Measurements from ENCODE around the gene TAF12.
"Not testable (repeated sequence)": the region's sequence is repeated elsewhere in the genome, so short reads cannot be mapped to it uniquely, and the experiment has no call there.

The TAF12 gene

DNA sequence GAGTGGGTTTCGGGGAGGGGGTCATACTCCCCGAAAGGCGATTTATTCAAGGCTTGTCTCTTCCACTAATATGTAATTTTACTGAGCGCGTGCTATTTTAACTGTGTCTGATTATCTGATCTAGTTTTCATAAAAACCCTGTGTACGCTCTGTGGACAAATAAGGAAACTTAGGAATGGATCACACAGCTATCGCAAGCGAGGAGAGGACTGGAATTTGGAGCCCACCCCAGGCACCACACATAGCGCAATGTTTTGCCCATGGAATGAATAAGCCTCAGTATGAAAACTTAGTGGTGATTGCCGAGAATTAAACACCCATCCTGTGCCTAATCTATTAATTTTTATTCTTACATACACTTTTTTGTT, 60.6 kb downstream of the TAF12 start:
- no peak for DNase-seq (ENCODE audit: low read depth, low spot score)

DNA sequence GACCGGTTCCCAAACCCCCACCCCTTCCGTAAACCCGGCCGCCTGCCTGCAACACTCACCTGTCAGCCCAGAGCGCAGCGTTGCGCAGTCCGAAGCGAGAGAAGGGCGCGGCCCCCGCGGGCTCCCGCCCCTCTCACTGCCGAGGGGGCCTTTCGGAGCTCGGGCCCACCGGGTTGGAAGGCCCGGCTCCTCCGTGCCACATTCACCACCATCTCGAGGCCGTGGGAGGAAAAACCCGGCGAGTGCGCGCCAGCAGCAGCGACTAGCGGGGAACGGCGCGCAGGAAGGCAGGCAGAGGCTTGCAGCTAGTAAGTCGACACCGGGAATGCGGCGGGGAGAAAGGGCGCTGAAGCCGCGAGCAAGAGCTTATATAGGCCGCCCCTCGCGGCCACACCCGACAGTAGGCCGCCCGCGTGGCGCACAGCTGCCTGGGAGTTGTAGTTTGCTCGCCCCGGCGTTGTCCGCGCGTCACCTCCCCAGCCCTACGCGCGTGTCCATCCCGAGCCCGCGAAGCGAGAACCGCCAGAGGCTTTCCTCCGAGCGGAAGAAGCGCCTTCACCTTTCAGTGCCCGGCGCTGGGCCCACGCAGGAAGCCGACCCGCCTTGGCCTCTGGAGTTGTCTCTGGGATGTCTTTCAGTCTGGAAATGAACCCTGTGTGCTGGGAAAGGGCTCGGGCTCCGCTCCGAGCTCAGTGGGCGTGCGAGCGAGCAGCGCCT, 61.2 kb downstream of the TAF12 start:
- DNase-seq (ENCODE audit: low read depth, low spot score), result peak; percentile 90

DNA sequence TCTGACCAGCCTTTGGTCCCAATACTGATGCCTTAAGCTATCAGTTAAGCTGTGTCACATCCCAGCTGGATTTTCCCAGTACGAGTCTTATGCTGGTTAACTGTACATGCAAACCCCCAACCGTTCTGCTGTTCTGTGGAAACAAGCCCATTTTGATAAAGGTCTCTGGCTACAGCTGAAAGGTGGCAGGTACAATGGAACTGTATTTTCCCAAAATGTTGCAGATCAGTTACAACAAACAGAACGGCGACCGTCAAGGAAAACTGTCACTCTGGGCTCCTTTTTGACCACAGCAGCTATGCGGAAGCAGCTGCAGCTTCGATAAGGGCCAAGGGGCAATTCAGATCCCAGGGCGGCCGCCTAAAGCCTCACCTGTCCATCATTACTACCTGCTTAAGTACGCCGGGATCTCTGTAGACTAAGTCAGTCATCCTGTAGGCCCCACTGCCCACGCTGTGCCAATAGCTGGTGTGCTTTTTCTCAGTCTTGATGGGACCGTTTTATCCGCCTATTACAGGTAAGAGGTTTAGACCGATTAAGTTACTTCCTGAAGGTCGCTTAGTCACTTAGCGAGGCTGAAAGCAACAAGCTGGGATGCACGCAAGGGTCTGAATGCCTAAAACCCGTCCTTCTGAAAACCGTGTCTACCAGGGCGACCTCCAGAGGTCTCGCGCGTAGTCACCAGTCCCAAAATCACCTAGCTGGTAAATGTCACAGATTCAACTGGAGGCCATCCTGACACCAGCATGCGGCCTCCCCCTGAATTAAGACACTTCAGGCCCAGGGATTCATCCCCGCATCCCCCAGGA, 61.9 kb downstream of the TAF12 start:
- DNase-seq (ENCODE audit: low read depth, low spot score), result no peak

DNA sequence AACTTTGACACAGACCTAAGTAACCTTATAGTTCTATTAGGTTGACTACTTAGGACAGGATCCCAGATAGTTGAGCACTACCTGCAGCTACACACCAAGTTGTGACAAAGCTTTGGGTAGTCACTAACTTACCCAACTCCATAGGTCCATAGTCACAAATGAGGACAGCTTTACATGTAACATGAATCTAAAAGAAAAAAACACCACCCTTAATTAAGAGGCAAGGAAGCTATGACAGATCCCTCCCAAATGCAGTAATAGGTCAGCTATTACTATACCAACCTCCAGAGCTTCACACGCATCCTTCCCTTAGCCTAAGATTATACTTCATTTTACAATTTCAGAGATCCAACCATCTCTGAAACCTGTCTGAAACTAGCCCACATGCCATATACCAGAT, 63.5 kb downstream of the TAF12 start:
- no peak for DNase-seq (ENCODE audit: low read depth, low spot score)

DNA sequence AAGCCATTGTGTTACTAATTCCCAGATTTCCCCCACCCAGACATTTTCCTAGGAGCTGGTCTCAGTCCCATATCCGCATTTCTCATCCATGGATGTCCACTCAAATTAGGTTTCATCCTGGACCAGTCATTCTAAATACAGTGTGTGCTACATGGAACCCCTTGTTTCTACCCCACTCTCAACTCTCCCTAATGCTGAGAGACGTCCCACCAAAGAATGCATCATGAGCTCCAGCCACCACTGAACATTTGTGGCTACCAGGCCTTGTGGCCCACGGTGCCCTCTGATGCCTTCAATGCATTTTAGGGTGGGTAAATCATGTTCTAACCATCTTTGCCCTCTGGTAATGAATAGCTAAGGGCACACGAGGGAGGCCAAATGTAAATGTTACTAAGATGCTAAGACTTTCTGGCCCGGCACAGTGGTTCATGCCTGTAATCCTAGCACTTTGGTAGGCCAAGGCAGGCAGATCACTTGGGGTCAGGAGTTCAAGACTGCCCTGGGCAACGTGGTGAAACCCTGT, 64.1 kb downstream of the TAF12 start:
- no peak for DNase-seq (ENCODE audit: low read depth, low spot score)

DNA sequence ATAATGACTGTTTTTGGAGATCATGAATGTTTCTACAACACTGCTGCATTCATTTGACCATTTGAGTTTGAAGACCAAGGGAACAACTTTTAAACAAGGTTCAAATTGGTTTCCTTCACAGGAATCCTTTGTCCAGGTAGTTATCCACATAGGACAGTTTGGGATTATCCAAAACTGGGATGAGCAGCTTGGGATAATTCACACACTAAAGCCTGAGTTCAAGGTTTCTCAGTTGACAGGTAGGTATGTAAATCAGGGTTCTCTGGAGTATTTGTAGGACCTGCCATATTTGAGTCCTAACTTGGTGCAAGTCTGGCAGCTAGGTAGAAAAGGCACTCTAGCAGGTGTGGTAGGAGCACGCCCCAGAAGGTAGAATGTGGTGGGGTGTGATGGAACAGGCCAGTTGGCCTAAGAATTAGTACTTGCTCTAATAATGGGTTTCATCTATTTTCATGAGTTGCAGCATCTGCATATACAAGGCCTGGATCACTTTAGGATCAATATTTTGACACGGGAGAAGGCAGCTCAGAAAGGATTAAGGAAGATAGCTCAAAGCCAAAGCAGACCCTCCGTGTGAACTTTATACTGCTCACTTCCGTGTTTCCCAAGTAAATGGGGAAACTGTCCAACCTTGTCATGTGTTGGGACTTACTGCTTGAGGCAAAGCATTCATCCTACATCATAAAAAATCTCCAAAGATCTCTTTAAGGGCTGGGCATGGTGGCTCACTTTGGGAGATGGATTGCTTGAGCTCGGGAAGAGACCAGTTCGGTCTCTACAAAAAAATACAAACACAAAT, 64.9 kb downstream of the TAF12 start:
- DNase-seq (ENCODE audit: low read depth, low spot score), result no peak

DNA sequence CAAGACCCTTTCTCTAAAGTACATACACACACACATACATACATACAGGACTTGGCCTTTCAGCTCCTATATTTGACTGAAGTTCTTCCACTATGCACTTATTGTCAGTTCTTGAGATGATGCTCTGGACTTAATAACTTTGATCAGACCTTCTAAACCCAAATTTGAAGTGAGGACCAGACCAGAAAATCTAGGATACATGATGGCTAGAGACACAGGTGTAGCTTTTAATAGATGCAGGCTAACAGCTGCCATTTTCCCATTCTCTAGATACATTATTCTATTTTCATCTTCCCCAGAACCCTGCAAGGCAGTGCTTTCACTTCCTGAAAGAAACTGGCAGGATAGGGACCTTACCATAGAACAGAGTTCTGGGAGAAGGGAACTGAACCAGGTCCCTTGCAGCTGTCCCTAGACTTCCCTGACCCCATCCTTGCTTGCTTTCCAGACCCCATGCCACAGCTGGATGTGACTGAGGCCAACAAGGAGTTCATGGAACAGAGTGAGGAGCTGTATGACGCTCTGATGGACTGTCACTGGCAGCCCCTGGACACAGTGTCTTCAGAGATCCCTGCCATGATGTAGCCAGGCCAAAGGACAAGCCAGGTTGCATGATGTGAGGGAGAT, 65.7 kb downstream of the TAF12 start:
- no peak for DNase-seq (ENCODE audit: low read depth, low spot score)

DNA sequence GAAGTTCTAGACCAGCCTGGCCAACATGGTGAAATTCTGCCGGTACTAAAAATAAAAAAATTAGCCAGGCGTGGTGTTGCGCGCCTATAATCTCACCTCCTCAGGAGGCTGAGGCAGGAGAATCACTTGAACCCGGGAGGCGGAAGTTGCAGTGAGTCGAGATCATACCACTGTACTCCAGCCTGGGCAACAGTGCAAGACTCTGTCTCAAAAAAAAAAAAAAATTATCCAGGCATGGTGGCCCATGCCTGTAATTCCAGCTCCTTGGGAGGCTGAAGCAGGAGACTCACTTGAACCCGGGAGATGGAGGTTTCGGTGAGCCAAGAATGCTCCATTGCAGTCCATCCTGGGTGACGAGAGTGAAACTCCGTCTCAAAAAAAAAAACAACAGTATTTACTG, 69.3 kb downstream of the TAF12 start:
- no peak for DNase-seq (ENCODE audit: low read depth, low spot score)

DNA sequence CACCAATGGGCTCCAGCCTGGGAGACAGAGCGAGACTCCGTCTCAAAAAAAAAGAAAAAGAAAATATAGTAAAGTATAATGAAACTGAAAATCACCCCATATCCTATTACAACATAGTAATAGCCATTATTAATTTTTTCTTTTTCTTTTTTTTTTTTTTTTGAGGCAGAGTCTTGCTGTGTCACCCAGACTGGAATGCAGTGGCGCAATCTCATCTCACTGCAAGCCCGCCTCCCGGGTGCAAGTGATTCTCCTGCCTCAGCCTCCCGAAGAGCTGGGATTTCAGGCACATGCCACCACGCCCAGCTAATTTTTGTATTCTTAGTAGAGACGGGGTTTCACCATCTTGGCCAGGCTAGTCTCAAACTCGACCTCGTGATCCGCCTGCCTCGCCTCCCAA, 70.0 kb downstream of the TAF12 start:
- DNase-seq (ENCODE audit: low read depth, low spot score), result not testable (repeated sequence)

DNA sequence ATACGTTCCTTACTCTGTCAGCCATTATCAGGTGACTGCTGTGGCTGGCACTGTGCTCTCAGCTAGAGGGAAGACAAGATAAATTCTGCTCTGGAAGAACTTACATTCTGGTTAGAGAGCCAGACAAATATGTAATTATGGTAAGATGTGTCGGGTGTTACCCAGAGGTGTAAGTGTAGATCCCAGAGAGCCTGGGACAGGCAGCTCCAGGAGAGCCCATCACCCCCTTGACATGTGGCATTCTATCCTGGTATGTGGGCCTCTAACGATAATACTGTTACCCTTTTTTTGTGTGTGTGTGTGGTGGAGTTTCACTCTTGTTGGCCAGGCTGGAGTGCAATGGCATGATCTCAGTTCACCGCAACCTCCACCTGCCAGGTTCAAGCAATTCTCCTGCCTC, 71.0 kb downstream of the TAF12 start:
- no peak for DNase-seq (ENCODE audit: low read depth, low spot score)

DNA sequence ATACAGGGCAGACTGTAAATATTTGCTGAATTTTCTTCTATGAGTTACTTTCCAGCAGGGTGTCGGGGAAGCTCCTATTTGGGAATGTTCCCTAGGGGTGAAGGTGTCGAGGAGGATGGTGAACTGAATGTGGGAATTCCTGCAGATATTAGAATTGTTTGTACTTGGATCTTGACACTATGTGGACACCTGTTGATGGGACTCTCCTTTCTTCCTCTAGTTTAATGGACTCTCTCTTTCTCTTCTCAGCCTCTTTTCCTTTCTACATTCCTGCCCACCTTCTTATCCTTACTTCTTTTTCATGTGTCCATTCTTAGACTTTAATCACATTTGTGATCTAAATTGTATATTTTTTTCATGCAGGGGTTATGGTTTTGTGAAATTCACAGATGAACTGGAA, 75.9 kb downstream of the TAF12 start:
- no peak for DNase-seq (ENCODE audit: low read depth, low spot score)

DNA sequence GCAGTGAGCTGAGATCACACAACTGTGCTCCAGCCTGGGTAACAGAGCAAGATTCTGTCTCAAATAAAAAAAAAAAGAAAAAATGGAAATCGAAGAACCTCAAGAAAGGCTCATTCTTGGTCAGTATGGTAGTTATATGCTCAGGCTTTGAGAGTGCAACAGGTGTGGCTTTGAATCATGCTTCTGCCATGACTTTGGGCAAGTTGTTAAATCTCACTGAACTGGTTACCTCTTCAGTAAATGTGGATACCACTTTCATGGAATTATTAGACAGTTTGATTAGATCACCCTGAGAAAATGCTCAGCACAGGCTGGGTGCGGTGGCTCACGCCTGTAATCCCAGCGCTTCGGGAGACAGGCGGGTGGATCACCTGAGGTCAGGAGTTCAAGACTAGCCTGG, 77.1 kb downstream of the TAF12 start:
- DNase-seq (ENCODE audit: low read depth, low spot score), result no peak

DNA sequence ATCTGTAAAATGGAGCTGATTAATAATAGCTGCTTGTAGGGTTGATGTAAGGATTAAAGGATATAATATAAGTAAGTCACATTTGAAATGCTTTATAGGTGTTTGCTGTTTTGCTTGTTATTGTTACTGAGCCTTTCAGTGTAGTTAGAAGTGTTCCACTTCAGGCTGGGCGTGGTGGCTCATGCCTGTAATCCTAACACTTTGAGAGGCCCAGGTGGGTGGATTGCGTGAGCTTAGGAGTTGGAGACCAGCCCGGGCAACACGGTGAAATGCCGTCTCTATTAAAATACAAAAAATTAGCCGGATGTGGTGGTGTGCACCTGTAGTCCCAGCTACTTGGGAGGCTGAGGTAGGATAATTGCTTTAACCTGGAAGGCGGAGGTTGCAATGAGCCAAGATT, 77.8 kb downstream of the TAF12 start:
- no peak for DNase-seq (ENCODE audit: low read depth, low spot score)

DNA sequence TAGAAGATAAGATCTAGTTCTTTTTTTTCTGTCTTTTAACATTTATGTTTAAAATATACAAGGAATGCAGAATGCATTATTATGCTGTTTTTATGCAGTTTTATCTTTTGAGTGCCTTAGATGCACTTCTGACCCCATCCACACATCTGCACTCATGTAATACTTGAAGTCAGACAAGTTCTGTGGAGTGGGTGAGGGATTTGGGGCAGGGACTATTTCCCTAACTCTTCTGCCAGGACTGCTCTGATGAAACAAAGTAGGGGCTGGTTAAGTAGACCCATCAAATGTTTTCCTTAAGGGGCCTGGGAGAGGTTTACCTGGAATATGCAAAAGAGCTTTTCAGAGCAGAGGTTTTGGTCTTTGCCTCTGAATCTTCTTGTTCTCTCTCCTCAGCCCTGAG, 78.6 kb downstream of the TAF12 start:
- no peak for DNase-seq (ENCODE audit: low read depth, low spot score)

DNA sequence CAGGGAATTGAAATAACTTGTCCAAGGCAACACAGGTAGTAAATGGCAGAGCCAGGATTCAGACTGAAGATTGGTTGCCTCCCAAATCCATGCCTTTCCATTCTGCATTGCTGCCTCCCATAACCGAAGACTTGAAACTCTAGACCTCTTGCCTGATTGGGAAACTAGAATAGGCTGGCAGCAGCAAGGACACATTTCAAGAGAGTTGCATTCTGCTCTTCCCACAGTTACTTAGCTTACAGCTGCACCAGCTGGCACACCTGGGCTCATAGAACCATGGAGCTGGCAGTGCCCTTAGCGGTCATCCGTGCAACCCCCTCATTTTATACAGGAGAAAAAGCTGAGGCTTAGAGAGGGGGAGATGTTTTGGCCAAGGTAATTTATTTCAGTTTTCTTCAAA, 82.0 kb downstream of the TAF12 start:
- no peak for DNase-seq (ENCODE audit: low read depth, low spot score)

All from smooth muscle cell of the brain vasculature (primary cell).